Neuronal stem cell (in vitro differentiated cells): ENCODE data around the gene SWAP70.
A peak's percentile ranks its signal among the peaks of the same experiment; 100 is the strongest.
"Not testable (repeated sequence)": the region's sequence is repeated elsewhere in the genome, so short reads cannot be mapped to it uniquely, and the experiment has no call there.

Experiments used
- DNase-seq: peaks from one replicate; pipeline ENCODE4 v3.0.0-alpha.2; 2013; ENCODE audit warnings: low spot score
- H2AFZ ChIP-seq: one replicate; pipeline ENCODE4 v1.6.1; 2013; ENCODE audit warnings: mild to moderate bottlenecking, low read length, inconsistent platforms
- H2AK5ac ChIP-seq: 2 replicates; pipeline ENCODE4 v1.6.1; 2013; ENCODE audit warnings: low read depth, mild to moderate bottlenecking, inconsistent platforms, low read length, moderate library complexity, mixed read lengths
- H2BK120ac ChIP-seq: 2 replicates; pipeline ENCODE4 v1.6.1; 2013; ENCODE audit warnings: low read depth, mild to moderate bottlenecking, inconsistent platforms, low read length, moderate library complexity, mixed read lengths
- H2BK12ac ChIP-seq: one replicate; pipeline ENCODE4 v1.6.1; 2013; ENCODE audit warnings: low read length, inconsistent platforms
- H2BK15ac ChIP-seq: 2 replicates; pipeline ENCODE4 v1.6.1; 2013; ENCODE audit warnings: mild to moderate bottlenecking, low read length, inconsistent platforms, mixed read lengths
- H2BK5ac ChIP-seq: one replicate; pipeline ENCODE4 v1.6.1; 2013; ENCODE audit warnings: inconsistent platforms, mild to moderate bottlenecking, low read length, moderate library complexity
- H3K14ac ChIP-seq: one replicate; pipeline ENCODE4 v1.6.1; 2013; ENCODE audit warnings: low read length, inconsistent platforms
- H3K18ac ChIP-seq: 2 replicates; pipeline ENCODE4 v1.6.1; 2013; ENCODE audit warnings: low read length, inconsistent platforms
- H3K23ac ChIP-seq: 2 replicates; pipeline ENCODE4 v1.6.1; 2013; ENCODE audit warnings: low read depth, mild to moderate bottlenecking, mixed read lengths, low read length, inconsistent platforms; ENCODE audit not compliant: poor library complexity
- H3K27ac ChIP-seq: replicated peaks from 3 replicates; pipeline ENCODE4 v1.5.1; 2013; ENCODE audit warnings: low read length, inconsistent platforms
- H3K27me3 ChIP-seq, 3 experiments: 2 replicates each; pipeline ENCODE4 v1.6.1; 2013; ENCODE audit warnings: low read length in 3 of 3, mild to moderate bottlenecking in 2 of 3, inconsistent platforms in 1 of 3, low read depth in 1 of 3, mixed read lengths in 1 of 3, moderate library complexity in 1 of 3; ENCODE audit not compliant: control insufficient read depth in 3 of 3, insufficient read depth in 3 of 3
- H3K36me3 ChIP-seq, 2 donors: replicated peaks in 1 of 2; 2 replicates each; pipeline ENCODE4 v1.6.1; 2013; ENCODE audit warnings: low read length in 2 of 2; ENCODE audit not compliant: control insufficient read depth in 2 of 2, insufficient read depth in 2 of 2
- H3K4ac ChIP-seq: 2 replicates; pipeline ENCODE4 v1.6.1; 2013; ENCODE audit warnings: inconsistent platforms, mild to moderate bottlenecking, low read length, moderate library complexity
- H3K4me1 ChIP-seq, 2 donors: 1 replicate in 1 of 2; 2 replicates in 1 of 2; pipeline ENCODE4 v1.6.1; 2013; ENCODE audit warnings: low read length in 2 of 2, low read depth in 1 of 2; ENCODE audit not compliant: control insufficient read depth in 2 of 2, insufficient read depth in 1 of 2
- H3K4me2 ChIP-seq: one replicate; pipeline ENCODE4 v1.6.1; 2013; ENCODE audit warnings: mild to moderate bottlenecking, low read length, inconsistent platforms; ENCODE audit not compliant: insufficient read depth, poor library complexity, severe bottlenecking
- H3K4me3 ChIP-seq, 2 donors: 2 replicates each; pipeline ENCODE4 v1.5.1; 2013; ENCODE audit warnings: low read length in 2 of 2, mild to moderate bottlenecking in 2 of 2, inconsistent platforms in 1 of 2, moderate library complexity in 1 of 2
- H3K79me1 ChIP-seq: one replicate; pipeline ENCODE4 v1.6.1; 2013; ENCODE audit warnings: low read depth, mild to moderate bottlenecking, inconsistent platforms, low read length, moderate library complexity
- H3K9ac ChIP-seq: one replicate; pipeline ENCODE4 v1.6.1; 2013; ENCODE audit warnings: mild to moderate bottlenecking, low read depth, low read length, inconsistent platforms; ENCODE audit not compliant: poor library complexity
- H3K9me3 ChIP-seq, 2 donors: replicated peaks in 1 of 2; 2 replicates each; pipeline versions ENCODE3 to v1.6.1; 2013; ENCODE audit warnings: low read length in 2 of 2, mild to moderate bottlenecking in 2 of 2, inconsistent platforms in 1 of 2, low read depth in 1 of 2, mixed read lengths in 1 of 2, moderate library complexity in 1 of 2; ENCODE audit not compliant: control insufficient read depth in 2 of 2, insufficient read depth in 1 of 2
- H4K8ac ChIP-seq: one replicate; pipeline ENCODE4 v1.6.1; 2013; ENCODE audit warnings: low read depth, mild to moderate bottlenecking, inconsistent platforms, low read length, moderate library complexity
- H4K91ac ChIP-seq: one replicate; pipeline ENCODE4 v1.6.1; 2013; ENCODE audit warnings: low read length, low read depth, mild to moderate bottlenecking, inconsistent platforms; ENCODE audit not compliant: poor library complexity
- WGBS, 2 donors: extraction: QIAGEN DNeasy Blood & Tissue Kit; methylation state at CpG; one replicate each; pipeline ENCODE4 v1.1.7; 2013; ENCODE audit warnings: missing lambda C conversion rate in 2 of 2, mixed read lengths in 1 of 2; ENCODE audit not compliant: insufficient read length in 2 of 2, insufficient replicate concordance in 1 of 2; ENCODE audit errors: extremely low coverage in 2 of 2; 5-methylcytosine and 5-hydroxymethylcytosine counted together

The SWAP70 gene

GRCh38 chr11:9705361-9705760, 41.5 kb downstream of the SWAP70 start:
- H4K91ac ChIP-seq, H2AK5ac ChIP-seq, H3K27me3 ChIP-seq, H3K27ac ChIP-seq, H2BK5ac ChIP-seq, H3K4me3 ChIP-seq, H2AFZ ChIP-seq, H3K18ac ChIP-seq, H2BK12ac ChIP-seq, H2BK15ac ChIP-seq, H3K23ac ChIP-seq, H3K9ac ChIP-seq, DNase-seq, H3K4me1 ChIP-seq, H4K8ac ChIP-seq, H3K14ac ChIP-seq, H2BK120ac ChIP-seq, H3K9me3 ChIP-seq, H3K79me1 ChIP-seq, H3K4ac ChIP-seq, H3K36me3 ChIP-seq, H3K4me2 ChIP-seq: not testable (repeated sequence)

DNA sequence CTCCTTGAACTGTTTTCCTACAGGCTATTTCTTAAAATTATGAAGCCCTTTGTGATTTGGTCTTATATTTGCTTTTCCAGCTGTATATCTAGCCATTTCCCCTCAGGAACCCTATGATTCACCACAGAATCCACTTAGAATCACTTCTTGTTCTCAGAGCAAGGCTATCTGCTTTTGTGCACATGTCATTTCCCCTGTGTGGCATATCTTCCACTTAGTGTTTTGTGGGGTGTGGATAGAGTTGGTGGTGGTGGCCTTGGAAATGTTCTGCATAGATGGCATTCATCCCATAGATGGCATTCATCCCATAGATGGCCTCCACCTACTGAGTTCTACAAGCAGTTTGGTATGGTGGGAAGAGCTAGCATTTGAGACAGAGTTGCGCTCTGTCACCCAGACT, 44.7 kb downstream of the SWAP70 start:
- no peak for DNase-seq
- Histone ChIP-seq H4K91ac (no peak overlapping the region), H2BK5ac (no peak overlapping the region)

GRCh38 chr11:9710223-9710622, 46.3 kb downstream of the SWAP70 start:
- DNase-seq = no peak
- WGBS, 2 donors = no CpG with 5 or more reads among the region's 4 CpGs
- Histone ChIP-seq H3K4ac (no peak overlapping the region), H3K18ac (no peak overlapping the region), H3K4me2 (no peak overlapping the region), H3K36me3 (peaks cover under 1% of the 10 kb centered on the region in 2 donors), H3K27me3 (no peaks in the 10 kb centered on the region), H2BK120ac (no peak overlapping the region), H4K91ac (no peak overlapping the region), H2BK5ac (no peak overlapping the region), H4K8ac (no peak overlapping the region), H3K27ac (no peak overlapping the region), H3K14ac (no peak overlapping the region), H2BK12ac (no peak overlapping the region), H3K4me1 (peaks cover 0 to 2% of the 10 kb centered on the region in 2 donors), H3K79me1 (no peaks in the 10 kb centered on the region), H2AK5ac (no peak overlapping the region), H2BK15ac (no peak overlapping the region), H3K9me3 (no peaks in the 10 kb centered on the region), H3K9ac (no peak overlapping the region), H3K23ac (no peak overlapping the region), H3K4me3 (no peak overlapping the region), H2AFZ (no peak overlapping the region)

More for the DNA sequence above, 44.7 kb downstream of the SWAP70 start:
- Histone ChIP-seq H3K9ac (no peak overlapping the region), H3K4me3 (no peak overlapping the region), H3K79me1 (no peaks in the 10 kb centered on the region), H2BK15ac (no peak overlapping the region), H2BK120ac (no peak overlapping the region), H3K4me2 (no peak overlapping the region), H3K18ac (no peak overlapping the region), H3K4ac (no peak overlapping the region), H3K14ac (no peak overlapping the region), H4K8ac (no peak overlapping the region), H2AK5ac (no peak overlapping the region), H3K36me3 (no peaks in the 10 kb centered on the region), H3K9me3 (no peaks in the 10 kb centered on the region), H3K23ac (no peak overlapping the region), H2AFZ (no peak overlapping the region), H3K27ac (no peak overlapping the region), H3K4me1 (peaks cover 0 to 2% of the 10 kb centered on the region in 2 donors), H3K27me3 (no peaks in the 10 kb centered on the region), H2BK12ac (no peak overlapping the region)
- no CpG with 5 or more reads among the region's 1 CpG for WGBS, 2 donors

DNA sequence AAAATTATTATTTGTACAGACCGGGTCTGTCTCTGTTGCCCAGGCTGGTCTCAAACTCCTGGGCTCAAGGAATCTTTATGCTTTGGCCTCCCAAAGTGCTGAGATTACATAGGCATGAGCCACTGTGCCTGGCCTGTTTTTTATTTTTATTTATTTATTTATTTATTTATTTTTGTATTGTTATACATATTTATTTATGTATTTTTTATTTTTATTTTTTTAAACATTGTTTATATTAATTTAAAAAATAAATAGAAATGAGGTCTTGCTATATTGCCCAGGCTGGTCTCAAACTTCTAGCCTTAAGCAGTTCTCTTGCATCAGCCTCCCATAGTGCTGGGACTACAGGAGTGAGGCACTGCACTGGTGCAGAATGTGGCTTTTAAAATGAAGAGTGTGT, 47.0 kb downstream of the SWAP70 start:
- Histone ChIP-seq H2BK5ac (no peak overlapping the region), H3K27me3 (no peaks in the 10 kb centered on the region), H4K8ac (no peak overlapping the region), H3K14ac (no peak overlapping the region), H3K4me1 (peaks cover 0 to 2% of the 10 kb centered on the region in 2 donors), H3K23ac (no peak overlapping the region), H2BK12ac (no peak overlapping the region), H3K79me1 (no peaks in the 10 kb centered on the region), H3K4me2 (no peak overlapping the region), H3K4me3 (peak overlapping the region in 1 of 2 donors; percentile 64), H3K9ac (no peak overlapping the region), H2AFZ (no peak overlapping the region), H3K18ac (no peak overlapping the region), H3K27ac (no peak overlapping the region), H2BK15ac (no peak overlapping the region), H4K91ac (no peak overlapping the region), H3K9me3 (peaks cover 0 to 2% of the 10 kb centered on the region in 2 donors), H2AK5ac (no peak overlapping the region), H3K4ac (no peak overlapping the region), H2BK120ac (no peak overlapping the region), H3K36me3 (peaks cover 2 to 5% of the 10 kb centered on the region in 2 donors)
- WGBS, 2 donors = no CpG with 5 or more reads among the region's 1 CpG
- no peak for DNase-seq
